Suprapubic skin (tissue), 4 donors: ENCODE data around the gene ERO1B.

ENCODE experiments used
- EP300 ChIP-seq: sonication (generic); formaldehyde crosslinking; IDR thresholded peaks from one replicate; pipeline ENCODE4 v1.6.1; 2017; ENCODE audit warnings: antibody characterized with exemption
- POLR2A ChIP-seq, 2 donors: fragments of 450-650 bp; IDR thresholded peaks; one replicate each; pipeline ENCODE4 v1.6.1; 2017; ENCODE audit warnings: antibody characterized with exemption in 2 of 2, mild to moderate bottlenecking in 2 of 2, moderate library complexity in 2 of 2
- POLR2AphosphoS5 ChIP-seq, 3 donors: sonication (generic); formaldehyde crosslinking; IDR thresholded peaks; one replicate each; pipeline ENCODE4 v1.6.1; 2017; ENCODE audit warnings: antibody characterized with exemption in 3 of 3
- TF ChIP-seq, protein P1 (sequence below), 2 donors: fragments of 200-600 bp in 1 of 2; fragments of 450-650 bp in 1 of 2; sonication (generic) in 1 of 2; IDR thresholded peaks; one replicate each; pipeline ENCODE4 v1.5.1; 2016 to 2019; ENCODE audit warnings: antibody characterized with exemption in 2 of 2, mild to moderate bottlenecking in 1 of 2, moderate library complexity in 1 of 2

GRCh38 chr1:236269439-236269838 lies 12.3 kb downstream of the ERO1B start:
- TF ChIP-seq, protein P1, sequence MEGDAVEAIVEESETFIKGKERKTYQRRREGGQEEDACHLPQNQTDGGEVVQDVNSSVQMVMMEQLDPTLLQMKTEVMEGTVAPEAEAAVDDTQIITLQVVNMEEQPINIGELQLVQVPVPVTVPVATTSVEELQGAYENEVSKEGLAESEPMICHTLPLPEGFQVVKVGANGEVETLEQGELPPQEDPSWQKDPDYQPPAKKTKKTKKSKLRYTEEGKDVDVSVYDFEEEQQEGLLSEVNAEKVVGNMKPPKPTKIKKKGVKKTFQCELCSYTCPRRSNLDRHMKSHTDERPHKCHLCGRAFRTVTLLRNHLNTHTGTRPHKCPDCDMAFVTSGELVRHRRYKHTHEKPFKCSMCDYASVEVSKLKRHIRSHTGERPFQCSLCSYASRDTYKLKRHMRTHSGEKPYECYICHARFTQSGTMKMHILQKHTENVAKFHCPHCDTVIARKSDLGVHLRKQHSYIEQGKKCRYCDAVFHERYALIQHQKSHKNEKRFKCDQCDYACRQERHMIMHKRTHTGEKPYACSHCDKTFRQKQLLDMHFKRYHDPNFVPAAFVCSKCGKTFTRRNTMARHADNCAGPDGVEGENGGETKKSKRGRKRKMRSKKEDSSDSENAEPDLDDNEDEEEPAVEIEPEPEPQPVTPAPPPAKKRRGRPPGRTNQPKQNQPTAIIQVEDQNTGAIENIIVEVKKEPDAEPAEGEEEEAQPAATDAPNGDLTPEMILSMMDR (IDR thresholded peaks at IDR 0.05): no peak
- TF ChIP-seq POLR2A (IDR thresholded peaks at IDR 0.05) (no peak), EP300 (no peak), POLR2AphosphoS5 (IDR thresholded peaks at IDR 0.05) (no peak)
